Skeletal muscle tissue (tissue), 4 donors: ENCODE data around the gene CD200. TPM values are rescaled to one million over a fixed set of nuclear protein-coding genes. Genes with fewer than 3 reads are reported as not detected.

Experiments used
- H3K27ac ChIP-seq: one replicate; pipeline ENCODE4 v1.7.0; 2013; ENCODE audit warnings: mild to moderate bottlenecking, low read depth, low read length, inconsistent platforms
- H3K27me3 ChIP-seq, 3 donors: one replicate each; pipeline ENCODE4 v1.7.0; 2013; ENCODE audit warnings: low read length in 3 of 3; ENCODE audit not compliant: control insufficient read depth in 3 of 3, insufficient read depth in 3 of 3
- H3K36me3 ChIP-seq, 3 donors: one replicate each; pipeline ENCODE4 v1.7.0; 2013; ENCODE audit warnings: low read length in 3 of 3; ENCODE audit not compliant: control insufficient read depth in 3 of 3, insufficient read depth in 3 of 3
- H3K4me1 ChIP-seq, 3 donors: one replicate each; pipeline ENCODE4 v1.7.0; 2013; ENCODE audit warnings: low read length in 3 of 3, mild to moderate bottlenecking in 3 of 3; ENCODE audit not compliant: control insufficient read depth in 3 of 3, insufficient read depth in 3 of 3
- H3K4me3 ChIP-seq, 3 donors: one replicate each; pipeline ENCODE4 v1.7.0; 2013; ENCODE audit warnings: low read length in 3 of 3
- H3K9ac ChIP-seq, 3 donors: one replicate each; pipeline ENCODE4 v1.7.0; 2013; ENCODE audit warnings: low read length in 3 of 3, mild to moderate bottlenecking in 3 of 3, moderate library complexity in 2 of 3, low read depth in 1 of 3
- H3K9me3 ChIP-seq, 3 donors: one replicate each; pipeline ENCODE4 v1.7.0; 2013; ENCODE audit warnings: low read length in 3 of 3; ENCODE audit not compliant: control insufficient read depth in 3 of 3
- total RNA-seq: library from RNA; depleted of rRNA; stranded (reverse); fragments of >200 nt; gene quantifications from one replicate; pipeline ENCODE4 v1.2.3, GENCODE V29; 2014
- donor health status: Osteomylitis.

Gene CD200
- total RNA-seq, 1 donor from 2014 or later, result 4.2 TPM

GRCh38 chr3:112304611-112305010, 28.3 kb upstream of the CD200 start:
- Histone ChIP-seq H3K36me3 (no peaks in the 10 kb centered on the region), H3K9ac (peak overlapping the region in 2 of 3 donors; percentile 10 to 32), H3K4me3 (peak overlapping the region; percentile 63 to 82 (median 68)), H3K27ac (no peak overlapping the region), H3K9me3 (no peaks in the 10 kb centered on the region), H3K27me3 (no peaks in the 10 kb centered on the region), H3K4me1 (peaks cover 5 to 18% (median 14%) of the 10 kb centered on the region in 3 donors)

- no peaks in the 10 kb centered on the region for H3K27me3 ChIP-seq
- no peaks in the 10 kb centered on the region for H3K36me3 ChIP-seq
- H3K4me1 ChIP-seq, result peaks cover 5 to 18% (median 14%) of the 10 kb centered on the region in 3 donors
- no peak overlapping the region for H3K4me3 ChIP-seq
- H3K27ac ChIP-seq, result no peak overlapping the region
- H3K9ac ChIP-seq, result no peak overlapping the region
- no peaks in the 10 kb centered on the region for H3K9me3 ChIP-seq
Observed at GRCh38 chr3:112306825-112307224, 26.1 kb upstream of the CD200 start.

DNA sequence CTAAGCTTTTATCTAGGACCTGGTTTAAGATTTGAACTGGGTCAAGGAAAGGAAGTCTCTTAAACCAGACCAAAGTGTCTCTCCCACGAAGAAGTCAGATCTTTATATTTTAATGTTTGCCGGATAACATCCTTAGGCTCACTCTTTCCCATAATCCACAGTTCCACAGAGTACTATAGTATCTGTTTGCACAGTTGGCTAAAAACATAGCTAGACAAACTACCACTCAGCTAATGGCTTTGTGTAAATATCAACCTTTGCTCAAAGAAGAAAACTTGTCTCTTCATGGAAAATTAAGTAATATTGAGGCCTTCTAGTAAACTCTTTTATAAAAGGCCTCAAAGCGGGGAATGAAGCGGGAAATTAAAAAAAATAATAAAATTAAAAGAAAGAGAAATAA, 25.4 kb upstream of the CD200 start:
- no peaks in the 10 kb centered on the region for H3K27me3 ChIP-seq
- no peak overlapping the region for H3K27ac ChIP-seq
- no peaks in the 10 kb centered on the region for H3K36me3 ChIP-seq
- no peaks in the 10 kb centered on the region for H3K9me3 ChIP-seq
- peaks cover 5 to 18% (median 14%) of the 10 kb centered on the region in 3 donors for H3K4me1 ChIP-seq
- no peak overlapping the region for H3K4me3 ChIP-seq
- no peak overlapping the region for H3K9ac ChIP-seq

- Histone ChIP-seq H3K9ac (no peak overlapping the region), H3K36me3 (no peaks in the 10 kb centered on the region), H3K4me3 (no peak overlapping the region), H3K27ac (no peak overlapping the region), H3K4me1 (peaks cover 5 to 13% (median 11%) of the 10 kb centered on the region in 3 donors), H3K9me3 (no peaks in the 10 kb centered on the region), H3K27me3 (no peaks in the 10 kb centered on the region)
Observed at GRCh38 chr3:112308151-112308911, 24.6 kb upstream of the CD200 start.

- no peak overlapping the region for H3K27ac ChIP-seq
- H3K4me3 ChIP-seq, result no peak overlapping the region
- no peak overlapping the region for H3K9ac ChIP-seq
- H3K36me3 ChIP-seq, result no peaks in the 10 kb centered on the region
- no peaks in the 10 kb centered on the region for H3K4me1 ChIP-seq
- no peaks in the 10 kb centered on the region for H3K27me3 ChIP-seq
- peaks cover 0 to 4% (median 0%) of the 10 kb centered on the region in 3 donors for H3K9me3 ChIP-seq
Observed at GRCh38 chr3:112314649-112315048, 18.3 kb upstream of the CD200 start.

DNA sequence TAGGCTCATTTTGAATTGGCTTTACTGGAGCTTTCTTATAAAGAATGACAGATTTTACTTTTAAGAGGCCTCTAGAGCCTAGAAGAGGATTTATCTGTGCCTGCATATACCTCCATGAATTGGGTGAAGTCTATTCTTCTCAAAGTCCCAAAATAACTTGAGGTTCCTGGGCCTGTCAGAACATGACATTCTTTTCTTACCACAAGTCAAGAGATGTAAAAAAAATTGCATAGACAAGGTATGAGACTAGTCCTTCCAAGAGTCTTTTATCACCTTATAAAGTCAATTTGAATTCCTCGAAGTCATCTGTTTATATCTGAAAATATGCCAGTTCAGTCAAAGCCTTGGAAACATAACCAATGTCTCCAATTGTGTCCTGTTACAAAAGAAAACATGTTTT, 17.2 kb upstream of the CD200 start:
- Histone ChIP-seq H3K4me1 (no peaks in the 10 kb centered on the region), H3K27ac (no peak overlapping the region), H3K36me3 (no peaks in the 10 kb centered on the region), H3K27me3 (no peaks in the 10 kb centered on the region), H3K4me3 (no peak overlapping the region), H3K9me3 (peaks cover 0 to 4% (median 0%) of the 10 kb centered on the region in 3 donors), H3K9ac (no peak overlapping the region)

GRCh38 chr3:112319516-112320276, 13.3 kb upstream of the CD200 start:
- Histone ChIP-seq H3K27ac (no peak overlapping the region), H3K36me3 (no peaks in the 10 kb centered on the region), H3K9me3 (peaks cover 0 to 4% (median 0%) of the 10 kb centered on the region in 3 donors), H3K27me3 (peaks cover 0 to 8% (median 0%) of the 10 kb centered on the region in 3 donors), H3K4me3 (no peak overlapping the region), H3K4me1 (no peaks in the 10 kb centered on the region), H3K9ac (no peak overlapping the region)

DNA sequence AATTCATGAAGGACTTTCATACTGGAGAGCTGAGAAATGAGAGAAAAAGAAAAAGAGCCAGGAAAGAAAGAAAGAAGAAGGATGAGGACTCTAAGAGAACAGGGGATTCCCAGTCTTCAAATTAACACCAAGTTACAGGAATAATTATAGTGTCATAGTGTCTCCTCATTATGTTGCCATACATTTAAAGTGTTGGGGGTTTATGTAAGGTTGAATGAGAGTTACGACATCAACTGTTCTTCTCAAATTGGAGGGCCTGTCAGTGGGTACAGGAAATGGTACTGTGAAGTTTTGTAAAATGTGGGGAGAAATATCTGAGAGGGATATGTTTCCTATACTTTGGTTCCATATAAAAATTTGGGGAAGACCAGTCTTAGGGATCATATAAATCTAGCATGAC, 12.3 kb upstream of the CD200 start:
- Histone ChIP-seq H3K9ac (no peak overlapping the region), H3K9me3 (peaks cover 0 to 4% (median 0%) of the 10 kb centered on the region in 3 donors), H3K27me3 (peaks cover 0 to 8% (median 0%) of the 10 kb centered on the region in 3 donors), H3K36me3 (no peaks in the 10 kb centered on the region), H3K4me1 (no peaks in the 10 kb centered on the region), H3K4me3 (no peak overlapping the region), H3K27ac (no peak overlapping the region)

DNA sequence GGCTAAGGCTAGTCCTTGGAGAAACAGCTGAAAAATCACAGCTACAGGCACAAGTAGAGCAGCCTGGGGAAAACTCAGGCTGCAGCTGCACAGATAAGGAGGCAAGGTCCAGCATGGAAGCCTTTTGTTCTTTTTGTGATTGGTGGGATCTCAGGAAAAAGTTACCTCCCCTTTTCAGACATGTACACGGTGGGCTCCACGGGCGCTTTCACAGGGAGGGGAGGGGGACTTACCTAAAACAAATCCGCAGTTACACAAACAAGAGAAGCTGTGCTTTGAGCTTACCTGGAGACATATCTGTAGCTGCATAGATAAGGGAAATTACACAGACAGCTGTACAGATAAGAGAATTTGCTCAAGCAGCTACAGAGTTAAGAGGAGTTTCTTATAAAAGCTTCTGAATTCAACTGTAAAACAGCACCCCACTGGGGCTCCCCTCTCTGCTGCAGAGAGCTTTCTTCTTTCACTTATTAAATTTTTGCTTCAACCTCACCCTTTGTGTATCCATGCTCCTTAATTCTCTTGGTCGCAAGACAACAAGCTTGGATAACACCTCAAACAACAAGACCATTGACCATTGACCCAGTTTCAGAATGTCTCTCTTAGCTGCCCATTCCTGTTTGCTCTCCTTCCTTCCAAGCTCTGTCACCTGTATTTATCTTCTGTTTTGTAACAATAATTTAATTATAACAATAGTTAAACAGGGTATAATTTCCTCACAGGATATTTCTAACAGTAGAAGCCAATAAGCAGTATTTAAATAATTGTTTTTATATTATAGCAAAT, 10.9 kb upstream of the CD200 start:
- Histone ChIP-seq H3K27ac (no peak overlapping the region), H3K4me3 (no peak overlapping the region), H3K4me1 (no peaks in the 10 kb centered on the region), H3K27me3 (peaks cover 0 to 8% (median 0%) of the 10 kb centered on the region in 3 donors), H3K9ac (no peak overlapping the region), H3K9me3 (no peaks in the 10 kb centered on the region), H3K36me3 (no peaks in the 10 kb centered on the region)
